A549 (cell line): ENCODE measurements around the gene RGMB. TPM values are rescaled to one million over a fixed set of nuclear protein-coding genes. Genes with fewer than 3 reads are reported as not detected.

Experiments
- ATAC-seq, 2 experiments: fragments of 200-7000 bp in 1 of 2; fragments of >200 bp in 1 of 2; cut with Nextera tagmentation in 1 of 2; cut with Tn5 transposase in 1 of 2; 3 replicates each; pipeline versions ENCODE4 v1.8.0 to v1.9.1; 2018 to 2020; ENCODE audit warnings: mild to moderate bottlenecking in 1 of 2, moderate library complexity in 1 of 2
- CTCF ChIA-PET: fragments of 300-600 bp; sonication (Branson Sonifier 250); formaldehyde crosslinking; extraction: SDS; loops from one replicate; lab custom pipeline; 2021; ENCODE audit warnings: antibody characterized with exemption, inconsistent platforms; lab: Yijun Ruan, JAX
- POLR2A ChIA-PET: fragments of 350-600 bp; formaldehyde crosslinking; extraction: SDS; loops from one replicate; lab custom pipeline; 2021; ENCODE audit warnings: antibody characterized with exemption, inconsistent platforms; lab: Yijun Ruan, JAX
- DNase-seq, 2 experiments: peaks; one replicate each; pipeline versions ENCODE4 v3.0.0 to v3.0.0-alpha.2; 2011 to 2016; ENCODE audit warnings: low read depth in 1 of 2, low spot score in 1 of 2
- FAIRE-seq: peaks from 2 replicates; lab custom pipeline; 2011; peaks lifted over from hg19 to GRCh38; lab: Jason Lieb, UNC
- H3K27ac ChIP-seq, 2 experiments: fragments of >200 bp; sonication (Bioruptor Twin); formaldehyde crosslinking; 3 replicates each; pipeline ENCODE4 v1.5.1; 2016 to 2017
- H3K4me1 ChIP-seq: fragments of >200 bp; sonication (Bioruptor Twin); formaldehyde crosslinking; 3 replicates; pipeline ENCODE4 v1.6.1; 2016
- H3K4me2 ChIP-seq: fragments of >200 bp; sonication (Bioruptor Twin); formaldehyde crosslinking; 3 replicates; pipeline ENCODE4 v1.6.1; 2016
- H3K4me3 ChIP-seq: fragments of >200 bp; sonication (Bioruptor Twin); formaldehyde crosslinking; 3 replicates; pipeline ENCODE4 v1.5.1; 2016
- H3K9me3 ChIP-seq: fragments of >200 bp; sonication (Bioruptor Twin); formaldehyde crosslinking; 3 replicates; pipeline ENCODE4 v1.6.1; 2016
- BHLHE40 ChIP-seq: IDR thresholded peaks from 2 replicates; pipeline ENCODE4 v1.6.1; 2012; ENCODE audit warnings: low read depth, low read length, inconsistent platforms
- CHD4 ChIP-seq: fragments of 200-600 bp; sonication (generic); IDR thresholded peaks from 2 replicates; pipeline ENCODE4 v1.6.1; 2016; ENCODE audit warnings: antibody characterized with exemption, mild to moderate bottlenecking, borderline replicate concordance
- E2F6 ChIP-seq: IDR thresholded peaks from 2 replicates; pipeline ENCODE4 v1.6.1; 2012; ENCODE audit warnings: low read depth, borderline replicate concordance
- EHMT2 ChIP-seq: fragments of 200-600 bp; sonication (generic); IDR thresholded peaks from 2 replicates; pipeline ENCODE4 v1.6.1; 2016; ENCODE audit warnings: antibody characterized with exemption, low read depth, mild to moderate bottlenecking, moderate library complexity
- ELK1 ChIP-seq: fragments of 150-350 bp; IDR thresholded peaks from 2 replicates; pipeline ENCODE4 v1.6.1; 2014; ENCODE audit warnings: low read depth, mild to moderate bottlenecking, low read length
- HDAC2 ChIP-seq: fragments of 200-600 bp; sonication (generic); IDR thresholded peaks from 2 replicates; pipeline ENCODE4 v1.6.1; 2016
- HES2 ChIP-seq: fragments of >200 bp; sonication (Bioruptor Twin); formaldehyde crosslinking; IDR thresholded peaks from 2 replicates; pipeline ENCODE4 v1.6.1; 2016
- HMGXB4 ChIP-seq: fragments of 250-450 bp; sonication (Bioruptor Pico); IDR thresholded peaks from 2 replicates; pipeline ENCODE4 v1.5.0; 2021; ENCODE audit warnings: mild to moderate bottlenecking, moderate library complexity, borderline replicate concordance
- HOXB5 ChIP-seq: fragments of 250-450 bp; sonication (Bioruptor Pico); IDR thresholded peaks from 2 replicates; pipeline ENCODE4 v1.5.0; 2020; ENCODE audit warnings: mild to moderate bottlenecking, moderate library complexity
- JUN ChIP-seq, 2 experiments: fragments of >200 bp; sonication (Bioruptor Twin); formaldehyde crosslinking; IDR thresholded peaks; 2 replicates in 1 of 2; 3 replicates in 1 of 2; pipeline ENCODE4 v1.6.1; 2016 to 2017
- JUNB ChIP-seq: fragments of >200 bp; sonication (Bioruptor Twin); formaldehyde crosslinking; IDR thresholded peaks from 2 replicates; pipeline ENCODE4 v1.6.1; 2016
- KDM1A ChIP-seq: fragments of 200-600 bp; sonication (generic); IDR thresholded peaks from 2 replicates; pipeline ENCODE4 v1.6.1; 2016; ENCODE audit warnings: low read depth, mild to moderate bottlenecking
- MAX ChIP-seq: IDR thresholded peaks from 2 replicates; pipeline ENCODE4 v1.6.1; 2012
- MYC ChIP-seq: IDR thresholded peaks from 2 replicates; pipeline ENCODE4 v1.6.1; 2012; ENCODE audit warnings: mild to moderate bottlenecking, inconsistent platforms, low read length, improper control_type of control experiment, borderline replicate concordance
- NPAS2 ChIP-seq: fragments of 250-450 bp; sonication (Bioruptor Pico); IDR thresholded peaks from 2 replicates; pipeline ENCODE4 v1.8.0; 2022; ENCODE audit warnings: mild to moderate bottlenecking, moderate library complexity, borderline replicate concordance
- NR3C1 ChIP-seq: fragments of >200 bp; sonication (Bioruptor Twin); formaldehyde crosslinking; IDR thresholded peaks from 3 replicates; pipeline ENCODE4 v1.6.1; 2017
- PBX3 ChIP-seq: IDR thresholded peaks from 2 replicates; pipeline ENCODE4 v1.6.1; 2012
- PHF8 ChIP-seq: fragments of 200-600 bp; sonication (generic); IDR thresholded peaks from 2 replicates; pipeline ENCODE4 v1.6.1; 2016; ENCODE audit warnings: low read depth, mild to moderate bottlenecking, antibody characterized with exemption, moderate library complexity, borderline replicate concordance
- POLR2A ChIP-seq: IDR thresholded peaks from 2 replicates; pipeline ENCODE4 v1.6.1; 2012; ENCODE audit warnings: mild to moderate bottlenecking, low read length
- RAD21 ChIP-seq, 2 experiments: fragments of >200 bp in 1 of 2; sonication (Bioruptor Twin) in 1 of 2; formaldehyde crosslinking in 1 of 2; IDR thresholded peaks in 1 of 2; conservative IDR thresholded peaks in 1 of 2; 2 replicates in 1 of 2; 3 replicates in 1 of 2; pipeline ENCODE4 v1.6.1; 2012 to 2018; ENCODE audit warnings: inconsistent platforms in 1 of 2
- RCOR1 ChIP-seq: fragments of 150-350 bp; IDR thresholded peaks from 2 replicates; pipeline ENCODE4 v1.6.1; 2014; ENCODE audit warnings: antibody characterized with exemption, low read length, low read depth
- RNF2 ChIP-seq: fragments of 200-600 bp; sonication (generic); IDR thresholded peaks from 2 replicates; pipeline ENCODE4 v1.6.1; 2016; ENCODE audit warnings: low read depth, mild to moderate bottlenecking, antibody characterized with exemption, moderate library complexity, borderline replicate concordance
- TFCP2L1 ChIP-seq: fragments of 250-450 bp; sonication (Bioruptor Pico); IDR thresholded peaks from 2 replicates; pipeline ENCODE4 v1.5.0; 2021; ENCODE audit warnings: mild to moderate bottlenecking
- TP53 ChIP-seq: fragments of 250-450 bp; sonication (Bioruptor Pico); IDR thresholded peaks from 2 replicates; pipeline ENCODE4 v1.5.0; 2021; ENCODE audit warnings: mild to moderate bottlenecking, moderate library complexity
- ZNF302 ChIP-seq: fragments of 250-450 bp; sonication (Bioruptor Pico); IDR thresholded peaks from 2 replicates; pipeline ENCODE4 v1.9.0; 2021; ENCODE audit warnings: inconsistent platforms, mild to moderate bottlenecking, moderate library complexity
- WGBS: methylation state at CpG from one replicate; pipeline ENCODE4 v1.1.6; 2017; ENCODE audit errors: missing lambda C conversion rate; 5-methylcytosine and 5-hydroxymethylcytosine counted together
- polyA plus RNA-seq, 4 experiments: library from polyadenylated mRNA; depleted of rRNA in 3 of 4; stranded (reverse); fragments of >200 nt; fragmentation: RNase III in 1 of 4; extraction: RNeasy Plus Mini Kit Qiagen cat#74134 plus additional on column Dnase treatment in 1 of 4; gene quantifications; 2 replicates in 3 of 4; 3 replicates in 1 of 4; pipeline ENCODE4 v1.2.3, GENCODE V29; 2011 to 2017

RGMB gene
- polyA plus RNA-seq, 2 of the 4 experiments (the other 2 are of a cell fraction): 5.3 to 5.6 TPM

- TF ChIP-seq TFCP2L1 (no peak), POLR2A (peak; percentile 41; the same call in 1 of the 2 replicates), BHLHE40 (no peak), EHMT2 (no peak), NR3C1 (no peak), NPAS2 (CRISPR knock-in tag) (no peak), RAD21 (conservative IDR thresholded peaks at IDR 0.05 in 1 of 2, IDR thresholded peaks at IDR 0.05 in 1 of 2) (no peak), HES2 (no peak), RNF2 (peak; percentile 17; the same call in 1 of the 2 replicates), HOXB5 (CRISPR knock-in tag) (no peak), CHD4 (no peak), MYC (peak; percentile 64; the same call in 1 of the 2 replicates), PHF8 (no peak; the same call in 1 of the 2 replicates), KDM1A (no peak; the same call in 1 of the 2 replicates), PBX3 (no peak), ZNF302 (CRISPR knock-in tag) (no peak), RCOR1 (no peak), JUN (IDR thresholded peaks at IDR 0.05) (peak in 1 of 2 experiments; percentile 7; a peak in 1 of 5 replicates), ELK1 (no peak)
- TF ChIP-seq, all 56 proteins: peak for 7
Observed at GRCh38 chr5:98773214-98773463, 324 bp upstream of the RGMB start (continued).

- Histone ChIP-seq H3K4me2 (peak overlapping the region; percentile 79), H3K27ac (peak overlapping the region; percentile 77 to 92), H3K9me3 (no peaks in the 10 kb centered on the region), H3K4me1 (peaks cover 22% of the 10 kb centered on the region), H3K4me3 (peak overlapping the region; percentile 57)
- DNase-seq (peak; percentile 38 to 63), ATAC-seq (peak; percentile 54 to 58), FAIRE-seq (no peak)
- CTCF ChIA-PET: interaction anchor here (2.0 kb wide), 1 partner anchor 11 kb away, joined by 4 read pairs; no protein-coding TSS in a partner anchor
- POLR2A ChIA-PET: no interaction called here
- TF ChIP-seq MAX: 0 out of 2 replicates have a peak, but pooled peaks have one; percentile 18
- 0 out of 2 replicates have a peak, but pooled peaks have one; percentile 35 for TF ChIP-seq TP53 (CRISPR knock-in tag)
- 0 out of 2 replicates have a peak, but pooled peaks have one; percentile 43 for TF ChIP-seq E2F6
- peak; percentile 37; the same call in 1 of the 2 replicates for TF ChIP-seq HDAC2
- no peak for TF ChIP-seq EHMT2
- TF ChIP-seq PHF8: peak; percentile 47
- peak; percentile 25; the same call in 1 of the 2 replicates for TF ChIP-seq HMGXB4 (CRISPR knock-in tag)
- TF ChIP-seq JUNB: no peak
- 2% methylated on average over 20 of the region's 64 CpGs for WGBS
Observed at GRCh38 chr5:98774192-98775033, 950 bp downstream of the RGMB start.
